HepG2 (cell line): ENCODE data around the gene CUL5. TPM values are rescaled to one million over a fixed set of nuclear protein-coding genes. Genes with fewer than 3 reads are reported as not detected.

Source experiments
- ASH2L ChIP-seq: fragments of 300-600, 200-600 bp; sonication (generic); IDR thresholded peaks from 2 replicates; pipeline ENCODE4 v1.7.0; 2017; ENCODE audit warnings: low read depth, mild to moderate bottlenecking, moderate library complexity, mixed read lengths, low read length; ENCODE audit not compliant: insufficient read length
- GABPB1 ChIP-seq: IDR thresholded peaks from 2 replicates; pipeline ENCODE4 v1.6.1; 2016; ENCODE audit warnings: mild to moderate bottlenecking, missing genetic modification reagents, moderate library complexity, missing compliant biosample characterization
- GTF2F1 ChIP-seq: fragments of 150-350 bp; IDR thresholded peaks from 2 replicates; pipeline ENCODE4 v1.6.1; 2014; ENCODE audit warnings: low read length
- HDAC1 ChIP-seq: sonication (generic); formaldehyde crosslinking; IDR thresholded peaks from 2 replicates; pipeline ENCODE4 v1.5.1; 2020; ENCODE audit warnings: mild to moderate bottlenecking, missing genetic modification reagents
- HIVEP1 ChIP-seq: sonication (generic); formaldehyde crosslinking; IDR thresholded peaks from 2 replicates; pipeline ENCODE4 v1.4.0; 2020; ENCODE audit warnings: mild to moderate bottlenecking, missing genetic modification reagents
- HNF1B ChIP-seq: sonication (generic); formaldehyde crosslinking; IDR thresholded peaks from 2 replicates; pipeline ENCODE4 v1.5.1; 2020; ENCODE audit warnings: mild to moderate bottlenecking, moderate library complexity, missing genetic modification reagents
- HNRNPK ChIP-seq: fragments of 200-400 bp; formaldehyde crosslinking; IDR thresholded peaks from 2 replicates; pipeline ENCODE4 v1.6.1; 2018; ENCODE audit warnings: low read length, low read depth, moderate library complexity, mild to moderate bottlenecking; ENCODE audit not compliant: poor library complexity, severe bottlenecking
- HOMEZ ChIP-seq: IDR thresholded peaks from 2 replicates; pipeline ENCODE4 v1.6.1; 2016; ENCODE audit warnings: low read depth
- IKZF5 ChIP-seq: IDR thresholded peaks from 2 replicates; pipeline ENCODE4 v1.6.1; 2018; ENCODE audit warnings: missing genetic modification reagents, mild to moderate bottlenecking, missing compliant biosample characterization
- LCORL ChIP-seq, 2 experiments: fragments of 450-650 bp in 1 of 2; sonication (generic) in 1 of 2; formaldehyde crosslinking in 1 of 2; IDR thresholded peaks; 2 replicates each; pipeline versions ENCODE4 v1.5.0 to v1.6.1; 2017 to 2020; ENCODE audit warnings: antibody characterized with exemption in 1 of 2, missing genetic modification reagents in 1 of 2
- MED1 ChIP-seq: sonication (generic); formaldehyde crosslinking; IDR thresholded peaks from 2 replicates; pipeline ENCODE4 v1.4.0; 2020; ENCODE audit warnings: missing genetic modification reagents
- MXD3 ChIP-seq: IDR thresholded peaks from 2 replicates; pipeline ENCODE4 v1.6.1; 2016; ENCODE audit warnings: mild to moderate bottlenecking, missing biosample characterization, missing genetic modification reagents
- NR3C1 ChIP-seq: sonication (generic); formaldehyde crosslinking; IDR thresholded peaks from 2 replicates; pipeline ENCODE4 v1.4.0; 2020; ENCODE audit warnings: missing genetic modification reagents
- SIN3B ChIP-seq: fragments of 150-350 bp; IDR thresholded peaks from 2 replicates; pipeline ENCODE4 v1.6.1; 2014; ENCODE audit warnings: low read length
- TCF12 ChIP-seq, 2 experiments: fragments of 450-650 bp in 1 of 2; sonication (generic) in 1 of 2; formaldehyde crosslinking in 1 of 2; IDR thresholded peaks; 2 replicates each; pipeline versions ENCODE4 v1.6.1 to v1.8.0; 2017 to 2022; ENCODE audit warnings: antibody characterized with exemption in 1 of 2, mild to moderate bottlenecking in 1 of 2, missing genetic modification reagents in 1 of 2, moderate library complexity in 1 of 2
- TFAP4 ChIP-seq: sonication (generic); IDR thresholded peaks from 2 replicates; pipeline ENCODE4 v1.6.1; 2016; ENCODE audit warnings: low read depth, borderline replicate concordance
- THAP11 ChIP-seq: IDR thresholded peaks from 2 replicates; pipeline ENCODE4 v1.6.1; 2016; ENCODE audit warnings: missing biosample characterization, missing genetic modification reagents
- U2AF2 ChIP-seq: fragments of 200-400 bp; formaldehyde crosslinking; IDR thresholded peaks from 2 replicates; pipeline ENCODE4 v1.6.1; 2017; ENCODE audit warnings: low read depth, mild to moderate bottlenecking, low read length
- YEATS4 ChIP-seq: sonication (generic); formaldehyde crosslinking; IDR thresholded peaks from 2 replicates; pipeline ENCODE4 v1.4.0; 2020; ENCODE audit warnings: missing genetic modification reagents, borderline replicate concordance
- ZNF547 ChIP-seq: sonication (generic); formaldehyde crosslinking; IDR thresholded peaks from 2 replicates; pipeline ENCODE4 v1.5.1; 2020; ENCODE audit warnings: mild to moderate bottlenecking, missing genetic modification reagents
- ZNF780A ChIP-seq: sonication (generic); formaldehyde crosslinking; IDR thresholded peaks from 2 replicates; pipeline ENCODE4 v1.8.0; 2022; ENCODE audit warnings: mild to moderate bottlenecking, missing genetic modification reagents, moderate library complexity
- ZNF878 ChIP-seq: sonication (generic); formaldehyde crosslinking; IDR thresholded peaks from 2 replicates; pipeline ENCODE4 v1.8.1; 2023; ENCODE audit warnings: mild to moderate bottlenecking, missing genetic modification reagents, moderate library complexity
- polyA plus RNA-seq, 8 experiments: library from polyadenylated mRNA; depleted of rRNA in 3 of 8; stranded (reverse) in 7 of 8; unstranded in 1 of 8; fragments of >200 nt; fragmentation: Illumina TruSeq in 4 of 8; extraction: Trizol in 4 of 8; gene quantifications; 2 replicates each; pipeline versions ENCODE4 v1.2.1 to v1.2.3, GENCODE V29; 2011 to 2016; ENCODE audit warnings: low read depth in 4 of 8, missing spikeins in 1 of 8, mixed read lengths in 1 of 8; ENCODE audit not compliant: insufficient read depth in 1 of 8
- total RNA-seq, 5 experiments: library from RNA; depleted of rRNA; stranded (reverse); fragments of >200 nt; fragmentation: Illumina TruSeq; extraction: Trizol; gene quantifications; 2 replicates each; pipeline ENCODE4 v1.2.3, GENCODE V29; 2016; ENCODE audit warnings: low read depth in 1 of 5

CUL5 gene
- total and polyA plus RNA-seq, 2 of the 13 experiments (the other 11 are each of a cell fraction or from before 2014, with no cell fraction given) = 7.0 to 24.7 TPM

GRCh38 chr11:108008656-108009496 is at the start of gene CUL5 (continued):
- TF ChIP-seq IKZF5 (CRISPR knock-in tag) (peak; percentile 55; the same call in 1 of the 2 replicates), ZNF878 (CRISPR knock-in tag) (no peak), HNRNPK (no peak), NR3C1 (CRISPR knock-in tag) (no peak), U2AF2 (0 out of 2 replicates have a peak, but pooled peaks have one; percentile 60), TFAP4 (peak; percentile 37), GABPB1 (CRISPR knock-in tag) (peak; percentile 80), MED1 (peak; percentile 33; the same call in 1 of the 2 replicates), TCF12 (IDR thresholded peaks at IDR 0.05) (no peak), TCF12 (CRISPR knock-in tag; IDR thresholded peaks at IDR 0.05) (peak; percentile 76; the same call in 1 of the 2 replicates), THAP11 (CRISPR knock-in tag) (peak; percentile 83), YEATS4 (CRISPR knock-in tag) (peak; percentile 97), SIN3B (0 out of 2 replicates have a peak, but pooled peaks have one; percentile 12), GTF2F1 (0 out of 2 replicates have a peak, but pooled peaks have one; percentile 64), HOMEZ (CRISPR knock-in tag) (no peak), MXD3 (CRISPR knock-in tag) (peak; percentile 73), ZNF780A (CRISPR knock-in tag) (peak; percentile 74; the same call in 1 of the 2 replicates), HIVEP1 (CRISPR knock-in tag) (peak; percentile 61; the same call in 1 of the 2 replicates), HDAC1 (CRISPR knock-in tag) (peak; percentile 88), LCORL (IDR thresholded peaks at IDR 0.05) (peak; percentile 96), LCORL (CRISPR knock-in tag; IDR thresholded peaks at IDR 0.05) (peak; percentile 85; the same call in 1 of the 2 replicates), HNF1B (CRISPR knock-in tag) (0 out of 2 replicates have a peak, but pooled peaks have one; percentile 29), ASH2L (peak; percentile 99), ZNF547 (CRISPR knock-in tag) (peak; percentile 63; the same call in 1 of the 2 replicates)
